Loucy (cell line): ENCODE data around the gene DNAH9.

Experiments used
- H2AFZ ChIP-seq: fragments of 200-600 bp; sonication (generic); 2 replicates; pipeline ENCODE4 v1.6.0; 2016; ENCODE audit warnings: antibody characterized with exemption, mild to moderate bottlenecking, low read length, moderate library complexity
- H3F3A ChIP-seq: fragments of 200-600 bp; 2 replicates; pipeline ENCODE4 v1.6.0; 2016; ENCODE audit warnings: antibody characterized with exemption, low read depth, mild to moderate bottlenecking
- H3K27me3 ChIP-seq: fragments of 200-600 bp; sonication (generic); 2 replicates; pipeline ENCODE4 v1.6.1; 2014; ENCODE audit warnings: low read length, mild to moderate bottlenecking; ENCODE audit not compliant: insufficient read depth, poor library complexity, severe bottlenecking
- H3K36me3 ChIP-seq: fragments of 200-600 bp; sonication (generic); 2 replicates; pipeline ENCODE4 v1.6.1; 2016; ENCODE audit warnings: low read length; ENCODE audit not compliant: insufficient read depth
- H3K4me1 ChIP-seq: fragments of 200-600 bp; sonication (generic); 2 replicates; pipeline ENCODE4 v1.5.1; 2014; ENCODE audit warnings: low read length, mild to moderate bottlenecking; ENCODE audit not compliant: insufficient read depth, poor library complexity, severe bottlenecking
- H3K4me2 ChIP-seq: fragments of 200-600 bp; sonication (generic); 2 replicates; pipeline ENCODE4 v1.6.0; 2014; ENCODE audit warnings: antibody characterized with exemption, low read length, low read depth, mild to moderate bottlenecking; ENCODE audit not compliant: poor library complexity, severe bottlenecking
- H3K4me3 ChIP-seq: fragments of 200-600 bp; sonication (generic); 2 replicates; pipeline ENCODE4 v1.5.1; 2014; ENCODE audit warnings: low read length, mild to moderate bottlenecking, mixed read lengths; ENCODE audit not compliant: poor library complexity, severe bottlenecking
- H3K79me2 ChIP-seq: fragments of 200-600 bp; sonication (generic); 2 replicates; pipeline ENCODE4 v1.6.1; 2014; ENCODE audit warnings: low read length; ENCODE audit not compliant: insufficient read depth
- H3K9ac ChIP-seq: fragments of 200-600 bp; sonication (generic); 2 replicates; pipeline ENCODE4 v1.6.0; 2014; ENCODE audit warnings: mild to moderate bottlenecking, low read depth, low read length, moderate library complexity; ENCODE audit not compliant: poor library complexity, severe bottlenecking
- H3K9me2 ChIP-seq: fragments of 200-600 bp; sonication (generic); replicated peaks from 2 replicates; pipeline ENCODE4 v1.6.1; 2016; ENCODE audit warnings: low read depth, low read length, mixed read lengths
- H3K9me3 ChIP-seq: fragments of 200-600 bp; sonication (generic); 2 replicates; pipeline ENCODE4 v1.6.1; 2014; ENCODE audit warnings: mild to moderate bottlenecking, antibody characterized with exemption, low read length, low read depth; ENCODE audit not compliant: insufficient read depth
- H4K20me1 ChIP-seq: fragments of 200-600 bp; sonication (generic); 2 replicates; pipeline ENCODE4 v1.6.0; 2014; ENCODE audit warnings: antibody characterized with exemption, low read length, mild to moderate bottlenecking; ENCODE audit not compliant: insufficient read depth, poor library complexity, severe bottlenecking
- CTCF ChIP-seq: fragments of 200-600 bp; sonication (generic); conservative IDR thresholded peaks from 2 replicates; pipeline ENCODE4 v1.5.1; 2014; ENCODE audit warnings: mild to moderate bottlenecking, antibody characterized with exemption, low read length
- EZH2phosphoT487 ChIP-seq: fragments of 200-600 bp; IDR thresholded peaks from 2 replicates; pipeline ENCODE4 v1.6.1; 2018; ENCODE audit warnings: antibody characterized with exemption, mild to moderate bottlenecking, moderate library complexity, borderline replicate concordance

The DNAH9 gene

GRCh38 chr17:11900041-11900476 lies 301.8 kb downstream of the DNAH9 start:
- Histone ChIP-seq H3K9me3 (peaks cover 8% of the 10 kb centered on the region; the same call in 1 of the 2 replicates), H3K4me3 (no peak overlapping the region), H2AFZ (no peak overlapping the region), H3K36me3 (no peaks in the 10 kb centered on the region), H3K79me2 (no peaks in the 10 kb centered on the region), H3F3A (no peaks in the 10 kb centered on the region), H3K9ac (no peak overlapping the region), H4K20me1 (no peaks in the 10 kb centered on the region), H3K27me3 (no peaks in the 10 kb centered on the region), H3K4me1 (no peaks in the 10 kb centered on the region), H3K4me2 (no peak overlapping the region), H3K9me2 (no peaks in the 10 kb centered on the region)
- no peak for TF ChIP-seq CTCF
- no peak for TF ChIP-seq EZH2phosphoT487

- no peaks in the 10 kb centered on the region for H3K27me3 ChIP-seq
- no peak for TF ChIP-seq EZH2phosphoT487
- no peak for TF ChIP-seq CTCF
These were observed 302.4 kb downstream of the DNAH9 start for GRCh38 chr17:11900655-11901054.

GRCh38 chr17:11901931-11902330 lies 303.7 kb downstream of the DNAH9 start:
- Histone ChIP-seq H3K79me2 (no peaks in the 10 kb centered on the region), H3K4me1 (no peaks in the 10 kb centered on the region), H3K27me3 (no peaks in the 10 kb centered on the region), H3F3A (no peaks in the 10 kb centered on the region), H3K4me2 (no peak overlapping the region), H3K36me3 (no peaks in the 10 kb centered on the region), H3K4me3 (no peak overlapping the region), H4K20me1 (no peaks in the 10 kb centered on the region), H3K9me3 (peaks cover 8% of the 10 kb centered on the region; the same call in 1 of the 2 replicates), H3K9ac (no peak overlapping the region), H2AFZ (no peak overlapping the region), H3K9me2 (no peaks in the 10 kb centered on the region)
- TF ChIP-seq EZH2phosphoT487 (no peak), CTCF (no peak)

More at GRCh38 chr17:11900655-11901054, 302.4 kb downstream of the DNAH9 start:
- H3F3A ChIP-seq, result no peaks in the 10 kb centered on the region
- no peak overlapping the region for H2AFZ ChIP-seq
- H3K79me2 ChIP-seq, result no peaks in the 10 kb centered on the region
- no peaks in the 10 kb centered on the region for H4K20me1 ChIP-seq
- H3K36me3 ChIP-seq, result no peaks in the 10 kb centered on the region
- H3K9ac ChIP-seq, result no peak overlapping the region
- H3K4me2 ChIP-seq, result no peak overlapping the region
- no peaks in the 10 kb centered on the region for H3K9me2 ChIP-seq
- H3K4me1 ChIP-seq, result no peaks in the 10 kb centered on the region
- no peak overlapping the region for H3K4me3 ChIP-seq
- peaks cover 8% of the 10 kb centered on the region; the same call in 1 of the 2 replicates for H3K9me3 ChIP-seq
